Measurements from ENCODE around the gene TCEA2.

DNA sequence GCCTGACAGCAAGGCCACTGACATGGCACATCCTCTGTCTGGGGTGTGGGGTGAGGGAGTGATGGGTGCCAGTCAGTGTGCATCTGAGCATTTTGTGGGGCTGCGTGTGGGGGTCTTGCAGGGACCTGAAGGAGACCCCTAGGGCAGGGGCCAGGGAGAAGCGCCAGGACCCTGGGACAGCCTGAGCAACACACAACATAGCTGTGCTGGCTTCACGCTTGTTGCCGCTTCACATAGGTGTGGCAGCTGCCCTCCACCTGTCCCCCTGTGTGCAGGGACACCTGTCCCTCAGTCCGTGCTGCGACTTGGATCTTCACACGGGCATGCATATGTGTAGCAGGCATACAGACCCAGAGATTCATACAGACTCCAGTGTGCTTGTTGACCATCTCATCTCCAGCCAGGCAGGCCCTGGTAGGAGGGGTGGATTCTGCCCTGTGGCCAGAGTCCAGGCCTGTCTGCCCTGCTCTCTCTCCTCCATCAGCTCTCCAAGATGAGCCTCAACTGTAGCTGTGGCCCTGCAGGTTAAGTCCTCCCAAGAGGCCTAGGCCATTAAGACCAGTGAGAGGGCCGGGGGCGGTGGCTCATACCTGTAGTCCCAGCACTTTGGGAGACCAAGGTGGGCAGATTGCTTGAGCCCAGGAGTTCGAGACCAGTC, 47.5 kb downstream of the TCEA2 start:
- TF ChIP-seq, protein P1, sequence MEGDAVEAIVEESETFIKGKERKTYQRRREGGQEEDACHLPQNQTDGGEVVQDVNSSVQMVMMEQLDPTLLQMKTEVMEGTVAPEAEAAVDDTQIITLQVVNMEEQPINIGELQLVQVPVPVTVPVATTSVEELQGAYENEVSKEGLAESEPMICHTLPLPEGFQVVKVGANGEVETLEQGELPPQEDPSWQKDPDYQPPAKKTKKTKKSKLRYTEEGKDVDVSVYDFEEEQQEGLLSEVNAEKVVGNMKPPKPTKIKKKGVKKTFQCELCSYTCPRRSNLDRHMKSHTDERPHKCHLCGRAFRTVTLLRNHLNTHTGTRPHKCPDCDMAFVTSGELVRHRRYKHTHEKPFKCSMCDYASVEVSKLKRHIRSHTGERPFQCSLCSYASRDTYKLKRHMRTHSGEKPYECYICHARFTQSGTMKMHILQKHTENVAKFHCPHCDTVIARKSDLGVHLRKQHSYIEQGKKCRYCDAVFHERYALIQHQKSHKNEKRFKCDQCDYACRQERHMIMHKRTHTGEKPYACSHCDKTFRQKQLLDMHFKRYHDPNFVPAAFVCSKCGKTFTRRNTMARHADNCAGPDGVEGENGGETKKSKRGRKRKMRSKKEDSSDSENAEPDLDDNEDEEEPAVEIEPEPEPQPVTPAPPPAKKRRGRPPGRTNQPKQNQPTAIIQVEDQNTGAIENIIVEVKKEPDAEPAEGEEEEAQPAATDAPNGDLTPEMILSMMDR (IDR thresholded peaks at IDR 0.05; ENCODE audit: low read length) = no peak
- no peak for TF ChIP-seq EZH2 (optimal IDR thresholded peaks at IDR 0.05; ENCODE audit: low read depth, low read length)
- TF ChIP-seq EZH2phosphoT487 (IDR thresholded peaks at IDR 0.05; ENCODE audit: low read length) = no peak

Data from MM.1S (cell line).